Upper lobe of right lung (tissue), 1 donor: ENCODE measurements around the gene MICALL2. TPM values are rescaled to one million over a fixed set of nuclear protein-coding genes. Genes with fewer than 3 reads are reported as not detected.

Experiments
- ATAC-seq: fragments of 200-7000 bp; cut with Tn5 transposase; one replicate; pipeline ENCODE4 v1.9.1; 2020; ENCODE audit warnings: mild to moderate bottlenecking, moderate library complexity
- DNase-seq: peaks from one replicate; pipeline ENCODE4 v3.0.0-alpha.2; 2020
- H3K27ac ChIP-seq: fragments of 200-600 bp; one replicate; pipeline ENCODE4 v1.8.0; 2022
- H3K27me3 ChIP-seq: fragments of 200-600 bp; one replicate; pipeline ENCODE4 v1.8.0; 2022; ENCODE audit warnings: mild to moderate bottlenecking
- H3K36me3 ChIP-seq: fragments of 200-600 bp; one replicate; pipeline ENCODE4 v1.8.0; 2022
- H3K4me1 ChIP-seq: fragments of 200-600 bp; one replicate; pipeline ENCODE4 v1.8.0; 2022
- H3K4me3 ChIP-seq: fragments of 200-600 bp; one replicate; pipeline ENCODE4 v1.8.0; 2022; ENCODE audit warnings: mild to moderate bottlenecking
- H3K9me3 ChIP-seq: fragments of 200-600 bp; one replicate; pipeline ENCODE4 v1.8.0; 2022
- CTCF ChIP-seq: fragments of 200-600 bp; IDR thresholded peaks from one replicate; pipeline ENCODE4 v1.8.0; 2022; ENCODE audit warnings: antibody characterized with exemption
- intact Hi-C: fragments of 100-400 bp; cut with DNase I; formaldehyde crosslinking; loops from one replicate; pipeline ENCODE4 v1.11.0; 2022
- total RNA-seq: library from RNA; stranded (reverse); fragmentation: NEBNext Ultra II Directional; extraction: Animal tissue kit (Norgen Biotek cat#: 25700); gene quantifications from one replicate; pipeline ENCODE4 v1.2.1, GENCODE V29; 2021
- donor health status: DM: no; HTN: yes; CAD: no; lungs with severe emphysema.

MICALL2 gene
- total RNA-seq, 1 donor from 2014 or later, result 37.6 TPM

- Histone ChIP-seq H3K4me3 (peak overlapping the region; percentile 70), H3K36me3 (no peaks in the 10 kb centered on the region), H3K27ac (peak overlapping the region; percentile 83), H3K4me1 (peaks cover 60% of the 10 kb centered on the region), H3K9me3 (no peaks in the 10 kb centered on the region), H3K27me3 (no peaks in the 10 kb centered on the region)
- intact Hi-C loops, result no loop called here
- DNase-seq, result peak; percentile 100
- peak; percentile 92 for ATAC-seq
- no peak for TF ChIP-seq CTCF
Measured at GRCh38 chr7:1459512-1459892, 232 bp upstream of the MICALL2 start.

- Histone ChIP-seq H3K9me3 (no peaks in the 10 kb centered on the region), H3K27me3 (no peaks in the 10 kb centered on the region), H3K4me3 (peak overlapping the region; percentile 70), H3K4me1 (peaks cover 60% of the 10 kb centered on the region), H3K27ac (peak overlapping the region; percentile 81), H3K36me3 (no peaks in the 10 kb centered on the region)
- ATAC-seq, result no peak
- no peak for DNase-seq
- intact Hi-C loops, result no loop called here
- no peak for TF ChIP-seq CTCF
Measured at GRCh38 chr7:1457949-1458682, 1.2 kb downstream of the MICALL2 start.

- no peak for TF ChIP-seq CTCF
- Histone ChIP-seq H3K4me3 (peak overlapping the region; percentile 70), H3K27me3 (no peaks in the 10 kb centered on the region), H3K9me3 (no peaks in the 10 kb centered on the region), H3K27ac (peak overlapping the region; percentile 81), H3K36me3 (no peaks in the 10 kb centered on the region), H3K4me1 (peaks cover 60% of the 10 kb centered on the region)
- ATAC-seq (no peak), DNase-seq (no peak)
- intact Hi-C loops, result no loop called here
Measured at GRCh38 chr7:1457059-1457948, 2.0 kb downstream of the MICALL2 start.

- peaks cover 50% of the 10 kb centered on the region for H3K4me1 ChIP-seq
- ATAC-seq (no peak), DNase-seq (no peak)
- H3K4me3 ChIP-seq, result peak overlapping the region; percentile 41
- H3K27me3 ChIP-seq, result no peaks in the 10 kb centered on the region
- H3K9me3 ChIP-seq, result no peaks in the 10 kb centered on the region
- no peak for TF ChIP-seq CTCF
- H3K27ac ChIP-seq, result peak overlapping the region; percentile 83
- intact Hi-C loops, result no loop called here
- H3K36me3 ChIP-seq, result no peaks in the 10 kb centered on the region
Measured at GRCh38 chr7:1455955-1456354, 3.3 kb downstream of the MICALL2 start.

- TF ChIP-seq CTCF, result no peak
- Histone ChIP-seq H3K36me3 (no peaks in the 10 kb centered on the region), H3K9me3 (no peaks in the 10 kb centered on the region), H3K4me3 (peak overlapping the region; percentile 41), H3K4me1 (peaks cover 44% of the 10 kb centered on the region), H3K27me3 (no peaks in the 10 kb centered on the region), H3K27ac (peak overlapping the region; percentile 83)
- intact Hi-C loops, result no loop called here
- ATAC-seq (peak; percentile 58), DNase-seq (peak; percentile 93)
Measured at GRCh38 chr7:1455241-1455939, 3.9 kb downstream of the MICALL2 start.
